K562 (cell line): ENCODE measurements around the gene LCE1A.

Source experiments
- BHLHE40 ChIP-seq: IDR thresholded peaks from 2 replicates; pipeline ENCODE4 v1.6.1; 2011; ENCODE audit warnings: low read length, improper control_type of control experiment
- CTCF ChIP-seq, 3 experiments: IDR thresholded peaks in 2 of 3; conservative IDR thresholded peaks in 1 of 3; 2 replicates each; pipeline ENCODE4 v1.5.1; 2011 to 2012; ENCODE audit warnings: low read length in 3 of 3, mild to moderate bottlenecking in 3 of 3, control low read depth in 2 of 3, improper control_type of control experiment in 1 of 3, inconsistent platforms in 1 of 3, low read depth in 1 of 3, mixed read lengths in 1 of 3, moderate library complexity in 1 of 3; ENCODE audit not compliant: insufficient read depth in 2 of 3
- FOSL1 ChIP-seq: fragments of 200-800 bp; sonication (Bioruptor generic); conservative IDR thresholded peaks from 2 replicates; pipeline ENCODE4 v1.6.1; 2016; ENCODE audit warnings: missing genetic modification characterization, missing compliant biosample characterization
- JUN ChIP-seq, 2 experiments: sonication (generic) in 1 of 2; formaldehyde crosslinking in 1 of 2; IDR thresholded peaks; 2 replicates each; pipeline versions ENCODE4 v1.6.1 to v1.8.0; 2012 to 2022; ENCODE audit warnings: borderline replicate concordance in 2 of 2, mild to moderate bottlenecking in 2 of 2, improper control_type of control experiment in 1 of 2, low read depth in 1 of 2, low read length in 1 of 2, missing genetic modification reagents in 1 of 2
- MED1 ChIP-seq: sonication (generic); formaldehyde crosslinking; IDR thresholded peaks from 2 replicates; pipeline ENCODE4 v1.8.1; 2023; ENCODE audit warnings: missing genetic modification reagents, borderline replicate concordance
- MNT ChIP-seq, 2 experiments: fragments of 450-650 bp; conservative IDR thresholded peaks; 2 replicates each; pipeline ENCODE4 v1.6.1; 2017; ENCODE audit warnings: mild to moderate bottlenecking in 2 of 2, moderate library complexity in 2 of 2
- POLR2A ChIP-seq: fragments of 450-650 bp; conservative IDR thresholded peaks from 2 replicates; pipeline ENCODE4 v1.6.1; 2016
- SIX5 ChIP-seq, 2 experiments: IDR thresholded peaks; 2 replicates each; pipeline ENCODE4 v1.6.1; 2011; ENCODE audit warnings: low read length in 2 of 2, borderline replicate concordance in 1 of 2, low read depth in 1 of 2, mild to moderate bottlenecking in 1 of 2, moderate library complexity in 1 of 2; ENCODE audit not compliant: insufficient read depth in 1 of 2
- SP2 ChIP-seq: IDR thresholded peaks from 2 replicates; pipeline ENCODE4 v1.6.1; 2011; ENCODE audit warnings: mild to moderate bottlenecking, low read depth, low read length, moderate library complexity; ENCODE audit not compliant: poor library complexity, severe bottlenecking; ENCODE audit errors: extremely low read depth
- TCF7L2 ChIP-seq: fragments of 150-350 bp; IDR thresholded peaks from 2 replicates; pipeline ENCODE4 v1.6.1; 2016; ENCODE audit warnings: low read depth, mild to moderate bottlenecking, low read length, moderate library complexity
- YY1 ChIP-seq, 3 experiments: IDR thresholded peaks; 2 replicates each; pipeline ENCODE4 v1.6.1; 2011; ENCODE audit warnings: low read length in 2 of 3, mild to moderate bottlenecking in 2 of 3, moderate library complexity in 2 of 3, borderline replicate concordance in 1 of 3, control low read depth in 1 of 3, low read depth in 1 of 3; ENCODE audit not compliant: insufficient read depth in 3 of 3, insufficient replicate concordance in 2 of 3, control insufficient read depth in 1 of 3, insufficient read length in 1 of 3; ENCODE audit errors: extremely low read depth in 1 of 3
- ZKSCAN3 ChIP-seq: fragments of 250-450 bp; sonication (Bioruptor Pico); IDR thresholded peaks from 2 replicates; pipeline ENCODE4 v1.4.0; 2020
- TF ChIP-seq, protein P1 (sequence below): sonication (generic); formaldehyde crosslinking; IDR thresholded peaks from 2 replicates; pipeline ENCODE4 v1.8.1; 2022; ENCODE audit warnings: missing genetic modification reagents
- TF ChIP-seq, protein P2 (sequence below): sonication (generic); formaldehyde crosslinking; IDR thresholded peaks from 2 replicates; pipeline ENCODE4 v1.8.0; 2022; ENCODE audit warnings: missing genetic modification reagents, mild to moderate bottlenecking, borderline replicate concordance

GRCh38 chr1:152786077-152786476 is 41.2 kb upstream of the LCE1A start, which contains the start of gene LCE1E:
- no peak for TF ChIP-seq CTCF (IDR thresholded peaks at IDR 0.05 in 2 of 3, conservative IDR thresholded peaks at IDR 0.05 in 1 of 3; ENCODE audit: insufficient read depth in 2 of 3, low read depth in 1 of 3, low read length in 3 of 3)
- TF ChIP-seq MNT (conservative IDR thresholded peaks at IDR 0.05) = no peak
- TF ChIP-seq, protein P1, sequence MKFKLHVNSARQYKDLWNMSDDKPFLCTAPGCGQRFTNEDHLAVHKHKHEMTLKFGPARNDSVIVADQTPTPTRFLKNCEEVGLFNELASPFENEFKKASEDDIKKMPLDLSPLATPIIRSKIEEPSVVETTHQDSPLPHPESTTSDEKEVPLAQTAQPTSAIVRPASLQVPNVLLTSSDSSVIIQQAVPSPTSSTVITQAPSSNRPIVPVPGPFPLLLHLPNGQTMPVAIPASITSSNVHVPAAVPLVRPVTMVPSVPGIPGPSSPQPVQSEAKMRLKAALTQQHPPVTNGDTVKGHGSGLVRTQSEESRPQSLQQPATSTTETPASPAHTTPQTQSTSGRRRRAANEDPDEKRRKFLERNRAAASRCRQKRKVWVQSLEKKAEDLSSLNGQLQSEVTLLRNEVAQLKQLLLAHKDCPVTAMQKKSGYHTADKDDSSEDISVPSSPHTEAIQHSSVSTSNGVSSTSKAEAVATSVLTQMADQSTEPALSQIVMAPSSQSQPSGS (CRISPR knock-in tag) = no peak
- no peak for TF ChIP-seq POLR2A
- no peak for TF ChIP-seq FOSL1 (tag)
- no peak for TF ChIP-seq SP2
- TF ChIP-seq SIX5 (IDR thresholded peaks at IDR 0.05; ENCODE audit: borderline replicate concordance in 1 of 2, insufficient read depth in 1 of 2, low read depth in 1 of 2, low read length in 2 of 2) = no peak
- no peak for TF ChIP-seq JUN (IDR thresholded peaks at IDR 0.05; ENCODE audit: borderline replicate concordance, low read depth, low read length)
- TF ChIP-seq JUN (CRISPR knock-in tag; IDR thresholded peaks at IDR 0.05; ENCODE audit: borderline replicate concordance) = no peak
- TF ChIP-seq, protein P2, sequence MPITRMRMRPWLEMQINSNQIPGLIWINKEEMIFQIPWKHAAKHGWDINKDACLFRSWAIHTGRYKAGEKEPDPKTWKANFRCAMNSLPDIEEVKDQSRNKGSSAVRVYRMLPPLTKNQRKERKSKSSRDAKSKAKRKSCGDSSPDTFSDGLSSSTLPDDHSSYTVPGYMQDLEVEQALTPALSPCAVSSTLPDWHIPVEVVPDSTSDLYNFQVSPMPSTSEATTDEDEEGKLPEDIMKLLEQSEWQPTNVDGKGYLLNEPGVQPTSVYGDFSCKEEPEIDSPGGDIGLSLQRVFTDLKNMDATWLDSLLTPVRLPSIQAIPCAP (CRISPR knock-in tag) = no peak
- no peak for TF ChIP-seq TCF7L2
- no peak for TF ChIP-seq MED1
- TF ChIP-seq BHLHE40 = no peak
- no peak for TF ChIP-seq ZKSCAN3 (CRISPR knock-in tag)
- TF ChIP-seq YY1 (IDR thresholded peaks at IDR 0.05; ENCODE audit: borderline replicate concordance in 1 of 3, control insufficient read depth in 1 of 3, extremely low read depth in 1 of 3, insufficient read depth in 3 of 3, insufficient read length in 1 of 3, insufficient replicate concordance in 2 of 3, low read depth in 1 of 3, low read length in 2 of 3) = no peak
